Ascending aorta (tissue), 2 donors: ENCODE data around the gene FGGY. TPM values are rescaled to one million over a fixed set of nuclear protein-coding genes. Genes with fewer than 3 reads are reported as not detected.
A peak's percentile ranks its signal among the peaks of the same experiment; 100 is the strongest.

Source experiments
- DNase-seq, 2 donors: peaks; one replicate each; pipeline ENCODE4 v3.0.0-alpha.2; 2019; ENCODE audit warnings: low spot score in 2 of 2
- H3K27ac ChIP-seq, 2 donors: fragments of 200-600 bp; sonication (generic); one replicate each; pipeline ENCODE4 v1.5.1; 2016 to 2017; ENCODE audit warnings: mild to moderate bottlenecking in 1 of 2
- H3K27me3 ChIP-seq: fragments of 200-600 bp; sonication (generic); one replicate; pipeline ENCODE4 v1.5.1; 2017
- H3K36me3 ChIP-seq, 2 donors: fragments of 200-600 bp; sonication (generic); one replicate each; pipeline ENCODE4 v1.5.1; 2016
- H3K4me1 ChIP-seq, 2 donors: fragments of 200-600 bp; sonication (generic); one replicate each; pipeline ENCODE4 v1.5.1; 2016 to 2017; ENCODE audit warnings: mild to moderate bottlenecking in 1 of 2
- H3K4me3 ChIP-seq, 2 donors: fragments of 200-600 bp; sonication (generic); one replicate each; pipeline ENCODE4 v1.5.1; 2016 to 2017; ENCODE audit warnings: mild to moderate bottlenecking in 1 of 2
- H3K9me3 ChIP-seq, 2 donors: fragments of 200-600 bp; sonication (generic); one replicate each; pipeline ENCODE4 v1.5.1; 2016
- intact Hi-C: fragments of 100-400 bp; cut with DNase I; formaldehyde crosslinking; loops from one replicate; pipeline ENCODE4 v1.15.1; 2023
- total RNA-seq: library from RNA; depleted of rRNA; stranded (reverse); fragments of >200 nt; gene quantifications from one replicate; pipeline ENCODE4 v1.1.0, GENCODE V29; 2016
- TF ChIP-seq, protein P1 (sequence below), 3 experiments: fragments of 200-600 bp in 2 of 3; fragments of 450-650 bp in 1 of 3; sonication (generic) in 2 of 3; IDR thresholded peaks; one replicate each; pipeline ENCODE4 v1.5.1; 2016 to 2019; ENCODE audit warnings: antibody characterized with exemption in 3 of 3, mild to moderate bottlenecking in 1 of 3, moderate library complexity in 1 of 3

The FGGY gene
- total RNA-seq, 1 donor from 2014 or later = 7.0 TPM

DNA sequence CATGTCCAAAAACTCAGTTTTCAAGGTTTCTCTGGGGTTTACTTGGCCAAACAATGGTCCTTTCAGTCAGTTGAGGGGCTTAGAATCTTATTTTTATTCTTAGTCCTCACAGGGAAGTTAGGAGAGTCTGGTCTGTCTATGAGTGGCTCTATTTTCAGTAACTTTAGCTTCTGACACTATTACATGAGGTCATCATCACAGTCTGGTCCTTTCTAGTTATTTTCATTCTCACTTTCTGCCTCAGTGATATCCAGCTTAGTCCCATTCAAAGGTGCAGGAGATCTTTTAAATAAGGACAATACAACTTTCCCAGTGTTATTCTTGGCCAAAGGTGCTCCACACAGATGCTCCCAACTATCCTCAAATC, 30.0 kb upstream of the FGGY start:
- Histone ChIP-seq H3K27me3 (no peaks in the 10 kb centered on the region), H3K27ac (peak overlapping the region; percentile 56 to 57), H3K36me3 (no peaks in the 10 kb centered on the region), H3K9me3 (no peaks in the 10 kb centered on the region), H3K4me3 (no peak overlapping the region), H3K4me1 (peaks cover 0 to 10% of the 10 kb centered on the region in 2 donors)
- intact Hi-C loops = no loop called here
- DNase-seq = no peak
- TF ChIP-seq, protein P1, sequence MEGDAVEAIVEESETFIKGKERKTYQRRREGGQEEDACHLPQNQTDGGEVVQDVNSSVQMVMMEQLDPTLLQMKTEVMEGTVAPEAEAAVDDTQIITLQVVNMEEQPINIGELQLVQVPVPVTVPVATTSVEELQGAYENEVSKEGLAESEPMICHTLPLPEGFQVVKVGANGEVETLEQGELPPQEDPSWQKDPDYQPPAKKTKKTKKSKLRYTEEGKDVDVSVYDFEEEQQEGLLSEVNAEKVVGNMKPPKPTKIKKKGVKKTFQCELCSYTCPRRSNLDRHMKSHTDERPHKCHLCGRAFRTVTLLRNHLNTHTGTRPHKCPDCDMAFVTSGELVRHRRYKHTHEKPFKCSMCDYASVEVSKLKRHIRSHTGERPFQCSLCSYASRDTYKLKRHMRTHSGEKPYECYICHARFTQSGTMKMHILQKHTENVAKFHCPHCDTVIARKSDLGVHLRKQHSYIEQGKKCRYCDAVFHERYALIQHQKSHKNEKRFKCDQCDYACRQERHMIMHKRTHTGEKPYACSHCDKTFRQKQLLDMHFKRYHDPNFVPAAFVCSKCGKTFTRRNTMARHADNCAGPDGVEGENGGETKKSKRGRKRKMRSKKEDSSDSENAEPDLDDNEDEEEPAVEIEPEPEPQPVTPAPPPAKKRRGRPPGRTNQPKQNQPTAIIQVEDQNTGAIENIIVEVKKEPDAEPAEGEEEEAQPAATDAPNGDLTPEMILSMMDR (IDR thresholded peaks at IDR 0.05) = no peak

DNA sequence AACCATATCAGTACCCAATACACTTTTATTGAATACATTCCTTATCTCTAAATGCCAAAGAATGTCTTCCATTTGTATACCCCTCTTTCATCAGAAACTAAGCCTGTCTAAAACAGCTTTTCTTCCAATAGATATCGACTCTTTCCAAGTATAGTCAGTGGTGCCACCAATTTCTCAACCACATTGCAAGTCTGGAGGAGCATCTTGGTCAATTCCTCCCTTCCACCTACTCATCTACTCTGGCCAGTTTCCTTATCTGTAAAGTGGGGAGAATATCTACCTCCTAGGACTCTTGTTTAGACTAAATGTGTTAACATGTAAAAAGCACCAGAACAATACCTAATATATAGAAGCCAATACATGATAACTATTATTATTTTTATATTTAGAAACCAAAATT, 28.5 kb upstream of the FGGY start:
- no peaks in the 10 kb centered on the region for H3K9me3 ChIP-seq
- no peaks in the 10 kb centered on the region for H3K27me3 ChIP-seq
- intact Hi-C loops = no loop called here
- no peak overlapping the region for H3K4me3 ChIP-seq
- H3K4me1 ChIP-seq = peaks cover 0 to 18% of the 10 kb centered on the region in 2 donors
- no peak for DNase-seq
- TF ChIP-seq, protein P1 (IDR thresholded peaks at IDR 0.05) = no peak
- H3K36me3 ChIP-seq = no peaks in the 10 kb centered on the region
- H3K27ac ChIP-seq = no peak overlapping the region

DNA sequence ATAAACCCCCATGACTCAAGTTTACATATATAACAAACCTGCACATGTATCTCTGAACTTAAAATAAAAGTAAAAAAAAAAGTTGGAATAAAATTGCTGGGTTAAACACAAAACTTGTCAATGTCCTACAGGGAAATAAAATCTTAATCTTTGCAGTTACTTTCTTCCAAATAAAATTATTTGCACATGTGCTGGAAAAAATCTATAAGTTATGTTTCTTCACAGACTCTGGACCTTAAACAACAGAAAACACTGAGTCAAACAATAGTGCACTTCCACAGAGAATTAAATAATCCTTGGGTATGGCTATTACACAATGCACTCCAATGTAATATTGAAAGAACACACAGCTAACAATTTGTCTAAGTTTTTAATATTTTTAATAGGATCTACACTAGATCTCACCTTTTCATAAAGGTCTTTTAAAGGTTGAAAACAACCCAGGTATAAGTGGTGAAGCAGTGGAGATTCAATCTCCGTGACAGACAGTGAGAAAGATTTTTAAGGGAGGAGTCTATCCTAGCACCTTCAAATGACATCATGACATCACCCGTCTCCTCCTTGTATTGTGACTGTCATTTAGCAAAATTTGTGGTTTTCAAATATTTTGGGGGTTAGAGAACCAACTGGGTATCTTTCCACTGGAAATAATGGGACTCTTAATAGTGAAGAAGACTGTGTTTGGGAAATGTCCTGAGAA, 25.2 kb upstream of the FGGY start:
- no peaks in the 10 kb centered on the region for H3K36me3 ChIP-seq
- no peaks in the 10 kb centered on the region for H3K9me3 ChIP-seq
- no peak for DNase-seq
- peaks cover 0 to 15% of the 10 kb centered on the region in 2 donors for H3K4me1 ChIP-seq
- no peak overlapping the region for H3K4me3 ChIP-seq
- no peaks in the 10 kb centered on the region for H3K27me3 ChIP-seq
- peak overlapping the region; percentile 50 to 58 for H3K27ac ChIP-seq
- TF ChIP-seq, protein P1 (IDR thresholded peaks at IDR 0.05) = no peak
- intact Hi-C loops = no loop called here

DNA sequence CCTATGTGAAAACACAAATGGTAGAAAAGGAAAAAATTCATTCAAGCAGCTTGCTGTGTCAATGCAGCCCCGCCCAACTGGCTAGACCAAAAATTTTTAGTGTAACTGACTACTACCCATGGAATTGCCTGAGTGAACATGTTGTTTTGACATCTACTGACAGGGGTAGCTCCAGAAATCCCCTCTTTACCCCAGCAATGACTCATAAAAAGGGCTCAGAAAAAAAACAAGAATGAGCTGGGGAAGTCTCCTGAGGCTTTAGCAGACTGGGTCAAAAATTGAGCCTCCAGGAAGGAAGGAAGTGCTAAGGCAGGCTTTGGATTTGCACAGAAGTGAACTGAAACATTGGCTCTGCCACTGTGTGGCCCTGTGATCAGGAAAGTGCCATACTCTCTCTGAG, 24.4 kb upstream of the FGGY start:
- TF ChIP-seq, protein P1 (IDR thresholded peaks at IDR 0.05) = no peak
- Histone ChIP-seq H3K4me1 (peaks cover 0 to 11% of the 10 kb centered on the region in 2 donors), H3K4me3 (no peak overlapping the region), H3K27ac (peak overlapping the region; percentile 50 to 58), H3K9me3 (no peaks in the 10 kb centered on the region), H3K27me3 (no peaks in the 10 kb centered on the region), H3K36me3 (no peaks in the 10 kb centered on the region)
- intact Hi-C loops = no loop called here
- no peak for DNase-seq

DNA sequence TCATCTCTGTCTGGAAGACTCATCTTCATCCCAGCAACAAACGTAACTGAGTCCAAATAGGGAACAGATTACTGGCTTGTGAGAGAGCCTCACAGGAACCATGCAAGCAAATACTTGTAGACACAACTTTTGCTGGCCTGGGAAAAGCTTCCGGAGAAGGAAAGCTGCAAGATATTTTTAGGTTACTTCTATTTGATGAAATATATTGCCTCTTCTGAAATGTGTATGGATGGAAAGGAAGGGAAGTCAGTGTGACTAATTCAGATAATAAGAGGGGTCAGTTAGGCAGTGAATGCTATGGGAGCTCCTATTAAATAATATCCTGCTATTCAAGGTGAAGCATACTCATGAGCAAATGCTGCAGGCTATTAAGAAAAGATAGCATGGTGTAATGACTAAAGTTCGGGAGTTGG, 20.4 kb upstream of the FGGY start:
- TF ChIP-seq, protein P1 (IDR thresholded peaks at IDR 0.05) = no peak
- no peak overlapping the region for H3K4me3 ChIP-seq
- peaks cover 0 to 11% of the 10 kb centered on the region in 2 donors for H3K4me1 ChIP-seq
- no peaks in the 10 kb centered on the region for H3K9me3 ChIP-seq
- no peak for DNase-seq
- intact Hi-C loops = no loop called here
- H3K27me3 ChIP-seq = no peaks in the 10 kb centered on the region
- H3K36me3 ChIP-seq = no peaks in the 10 kb centered on the region
- H3K27ac ChIP-seq = no peak overlapping the region
